Suprapubic skin (tissue), 4 donors: ENCODE data around the gene GATAD2A.

Source experiments
- CTCF ChIP-seq, 2 donors: fragments of 200-600 bp in 1 of 2; fragments of 450-650 bp in 1 of 2; sonication (generic) in 1 of 2; IDR thresholded peaks; one replicate each; pipeline ENCODE4 v1.5.1; 2016 to 2019; ENCODE audit warnings: antibody characterized with exemption in 2 of 2, mild to moderate bottlenecking in 1 of 2, moderate library complexity in 1 of 2
- EP300 ChIP-seq: sonication (generic); formaldehyde crosslinking; IDR thresholded peaks from one replicate; pipeline ENCODE4 v1.6.1; 2017; ENCODE audit warnings: antibody characterized with exemption
- POLR2A ChIP-seq, 2 donors: fragments of 450-650 bp; IDR thresholded peaks; one replicate each; pipeline ENCODE4 v1.6.1; 2017; ENCODE audit warnings: antibody characterized with exemption in 2 of 2, mild to moderate bottlenecking in 2 of 2, moderate library complexity in 2 of 2
- POLR2AphosphoS5 ChIP-seq, 3 donors: sonication (generic); formaldehyde crosslinking; IDR thresholded peaks; one replicate each; pipeline ENCODE4 v1.6.1; 2017; ENCODE audit warnings: antibody characterized with exemption in 3 of 3

- TF ChIP-seq CTCF (IDR thresholded peaks at IDR 0.05) (no peak), POLR2A (IDR thresholded peaks at IDR 0.05) (no peak), EP300 (no peak), POLR2AphosphoS5 (IDR thresholded peaks at IDR 0.05) (no peak)
Measured at GRCh38 chr19:19356901-19357566, 48.4 kb upstream of the GATAD2A start.
